ENCODE measurements around the gene TRIM56.
"Not testable (repeated sequence)": the region's sequence is repeated elsewhere in the genome, so short reads cannot be mapped to it uniquely, and the experiment has no call there.

The TRIM56 gene

DNA sequence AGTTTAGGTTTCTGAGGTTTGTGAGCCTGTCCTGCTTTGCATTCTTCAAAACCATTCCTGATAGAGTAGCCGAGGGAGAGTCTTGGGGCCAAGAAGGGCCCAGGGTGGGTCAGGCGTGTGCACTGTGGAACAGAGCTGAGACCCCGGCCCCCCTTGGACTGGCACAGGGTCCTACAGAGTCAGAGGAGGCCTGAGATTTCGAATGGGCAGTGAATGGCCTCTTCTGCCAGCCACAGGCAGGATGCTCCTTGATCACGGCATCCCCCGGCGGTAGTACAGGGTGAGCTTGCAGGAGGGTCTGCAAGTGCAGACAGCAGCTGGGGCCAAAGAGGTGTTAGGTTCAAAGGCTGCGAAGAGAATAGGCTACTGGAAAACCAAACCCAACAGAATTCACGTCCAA is 4.6 kb downstream of the TRIM56 start:
- in situ Hi-C loops (cut with MboI; ENCODE audit: low sequenced_read_pairs): no loop called here

DNA sequence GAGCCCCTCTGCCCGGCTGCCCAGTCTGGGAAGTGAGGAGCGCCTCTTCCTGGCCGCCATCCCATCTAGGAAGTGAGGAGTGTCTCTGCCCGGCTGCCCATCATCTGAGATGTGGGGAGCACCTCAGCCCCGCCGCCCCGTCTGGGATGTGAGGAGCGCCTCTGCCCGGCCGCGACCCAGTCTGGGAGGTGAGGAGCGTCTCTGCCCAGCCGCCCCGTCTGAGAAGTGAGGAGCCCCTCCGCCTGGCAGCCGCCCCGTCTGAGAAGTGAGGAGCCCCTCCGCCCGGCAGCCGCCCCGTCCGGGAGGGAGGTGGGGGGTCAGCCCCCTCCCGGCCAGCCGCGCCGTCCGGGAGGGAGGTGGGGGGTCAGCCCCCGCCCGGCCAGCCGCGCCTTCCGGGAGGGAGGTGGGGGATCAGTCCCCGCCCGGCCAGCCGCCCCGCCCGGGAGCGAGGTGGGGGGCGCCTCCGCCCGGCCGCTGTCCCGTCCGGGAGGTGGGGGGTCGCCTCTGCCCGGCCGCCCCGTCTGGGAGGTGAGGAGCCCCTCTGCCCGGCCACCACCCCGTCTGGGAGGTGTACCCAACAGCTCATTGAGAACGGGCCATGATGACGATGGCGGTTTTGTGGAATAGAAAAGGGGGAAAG is 7.1 kb downstream of the TRIM56 start:
- in situ Hi-C loops (cut with MboI; ENCODE audit: low sequenced_read_pairs): not testable (repeated sequence)

DNA sequence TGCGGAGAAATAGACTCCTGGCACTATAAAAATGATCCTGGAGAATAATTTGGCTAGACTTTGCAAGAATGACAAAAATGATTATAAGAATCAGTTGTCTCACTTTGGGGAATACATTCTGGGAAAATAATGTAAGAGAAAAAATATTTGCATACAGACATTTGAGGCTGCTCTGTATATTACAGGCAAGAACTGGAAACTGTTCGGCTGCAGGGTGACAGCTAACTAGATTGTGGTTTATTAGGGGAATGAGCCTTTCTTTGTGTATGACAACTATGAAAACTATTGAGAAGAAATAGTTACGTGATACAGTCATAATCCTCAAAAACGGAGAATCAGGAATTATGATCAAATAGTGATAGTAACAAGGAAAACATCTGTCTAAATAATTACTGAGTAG is 8.6 kb downstream of the TRIM56 start:
- in situ Hi-C loops (cut with MboI; ENCODE audit: low sequenced_read_pairs): no loop called here

DNA sequence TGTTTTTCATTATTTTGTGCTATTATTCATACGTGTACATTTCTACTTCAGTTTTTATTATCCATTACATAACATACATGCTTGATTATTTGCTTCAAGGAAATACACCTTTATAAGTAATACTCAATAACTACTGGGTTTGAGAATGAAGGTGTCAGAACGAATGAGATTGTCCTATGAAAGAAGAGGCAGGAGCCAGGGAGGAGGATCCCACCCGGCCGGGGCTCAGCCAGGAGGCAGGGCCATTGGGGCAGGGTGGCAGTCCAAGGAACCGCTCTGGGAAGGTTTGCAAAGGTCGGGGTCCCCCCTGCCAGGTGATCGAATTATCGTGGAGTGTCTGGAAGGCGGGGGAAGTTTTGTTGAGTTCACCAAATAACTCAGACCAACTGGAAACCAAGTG is 9.1 kb downstream of the TRIM56 start:
- in situ Hi-C loops (cut with MboI; ENCODE audit: low sequenced_read_pairs): no loop called here

DNA sequence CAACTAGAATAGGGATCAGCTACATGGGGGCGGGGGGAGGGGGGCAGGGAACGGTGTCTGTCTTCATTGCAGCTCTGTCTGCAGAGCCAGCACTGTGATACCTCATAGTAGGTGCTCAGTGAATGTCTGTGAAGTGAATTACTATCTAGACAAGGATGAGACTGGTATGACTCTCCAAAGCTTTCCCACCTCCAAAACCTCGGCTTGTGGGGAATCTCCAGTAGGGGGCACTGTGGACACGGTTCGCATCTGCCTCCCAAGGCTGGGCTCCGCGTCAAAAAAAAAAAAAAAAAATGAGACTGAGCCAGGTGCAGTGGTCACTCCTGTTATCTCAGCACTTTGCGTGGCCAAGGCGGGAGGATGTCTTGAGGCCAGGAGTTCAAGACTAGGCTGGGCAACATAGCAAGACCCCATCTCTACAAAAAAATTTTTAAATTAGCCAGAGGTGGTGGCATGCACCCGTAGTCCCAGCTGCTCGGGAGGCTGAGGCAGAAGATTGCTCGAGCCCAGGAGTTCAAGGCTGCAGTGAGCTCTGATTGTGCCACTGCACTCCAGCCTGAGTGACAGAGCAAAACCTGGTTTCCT is 9.6 kb downstream of the TRIM56 start:
- in situ Hi-C loops (cut with MboI; ENCODE audit: low sequenced_read_pairs): no loop called here

DNA sequence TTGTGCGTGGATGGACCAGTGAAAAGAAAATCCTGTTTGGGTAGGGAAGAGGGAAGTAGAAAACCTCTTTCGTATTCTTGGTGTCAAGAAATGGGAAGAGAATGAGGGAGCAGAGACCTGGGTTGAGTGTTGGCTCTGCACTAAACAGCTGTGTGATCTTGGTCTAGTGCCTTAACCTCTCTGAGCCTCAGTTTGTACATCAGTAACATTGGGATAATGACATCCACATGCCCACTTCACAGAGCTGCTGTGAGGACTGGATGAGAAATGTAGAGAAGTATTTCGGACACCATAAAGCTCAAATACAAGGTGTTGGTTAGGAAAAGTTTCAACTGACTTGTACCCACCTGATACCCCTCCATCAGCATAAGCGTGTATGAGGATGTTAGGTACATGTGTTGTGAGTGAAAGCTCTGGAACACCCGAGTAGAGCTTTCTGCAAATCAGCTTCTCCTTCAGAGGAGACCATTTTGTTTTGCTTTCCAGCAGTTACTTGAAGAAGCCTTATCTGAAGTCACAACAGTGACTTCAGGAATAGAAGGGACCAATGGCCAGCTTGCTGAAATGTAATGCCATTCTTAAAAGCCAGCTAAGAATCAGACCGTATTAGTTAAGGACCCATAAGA is 11.2 kb downstream of the TRIM56 start:
- in situ Hi-C loops (cut with MboI; ENCODE audit: low sequenced_read_pairs): no loop called here

DNA sequence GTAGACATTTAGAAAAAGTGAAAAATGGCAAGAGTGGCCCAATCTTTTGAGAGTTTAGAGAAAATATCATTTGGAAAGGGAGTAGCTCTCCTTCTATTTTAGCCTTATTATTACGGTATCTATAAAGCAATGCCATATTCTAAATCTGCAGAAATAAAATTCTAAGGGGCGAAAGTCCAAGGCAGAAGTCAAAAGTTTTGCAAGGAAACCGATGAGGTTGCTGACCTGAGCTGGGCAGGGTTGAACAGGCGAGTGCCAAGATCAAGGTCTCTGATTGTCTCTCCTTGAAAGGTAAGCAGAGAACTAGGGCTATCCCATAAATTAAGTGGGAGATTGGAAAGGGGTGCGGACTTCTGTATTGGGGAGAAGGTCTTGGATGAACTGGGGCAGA is 11.7 kb downstream of the TRIM56 start:
- in situ Hi-C loops (cut with MboI; ENCODE audit: low sequenced_read_pairs): no loop called here

DNA sequence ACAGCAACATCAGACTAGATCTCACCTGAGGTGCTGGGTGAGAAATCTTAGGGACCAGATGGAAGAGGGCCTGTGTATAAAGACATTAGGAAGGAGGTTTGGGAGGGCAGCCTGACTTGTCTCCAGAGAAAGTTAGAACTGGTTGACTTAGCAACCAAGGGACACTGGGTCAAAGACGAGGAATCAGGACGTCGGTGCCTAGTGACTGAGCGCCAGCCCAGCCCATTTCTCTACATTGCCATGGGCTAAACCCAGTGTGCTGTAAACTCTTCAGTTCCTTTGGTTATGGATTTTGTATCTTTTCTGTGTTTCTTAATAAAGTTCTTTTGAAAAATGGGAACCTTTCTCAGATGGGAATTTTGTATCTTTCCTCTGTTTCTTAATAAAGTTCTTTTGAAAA is 12.3 kb downstream of the TRIM56 start:
- in situ Hi-C loops (cut with MboI; ENCODE audit: low sequenced_read_pairs): no loop called here

DNA sequence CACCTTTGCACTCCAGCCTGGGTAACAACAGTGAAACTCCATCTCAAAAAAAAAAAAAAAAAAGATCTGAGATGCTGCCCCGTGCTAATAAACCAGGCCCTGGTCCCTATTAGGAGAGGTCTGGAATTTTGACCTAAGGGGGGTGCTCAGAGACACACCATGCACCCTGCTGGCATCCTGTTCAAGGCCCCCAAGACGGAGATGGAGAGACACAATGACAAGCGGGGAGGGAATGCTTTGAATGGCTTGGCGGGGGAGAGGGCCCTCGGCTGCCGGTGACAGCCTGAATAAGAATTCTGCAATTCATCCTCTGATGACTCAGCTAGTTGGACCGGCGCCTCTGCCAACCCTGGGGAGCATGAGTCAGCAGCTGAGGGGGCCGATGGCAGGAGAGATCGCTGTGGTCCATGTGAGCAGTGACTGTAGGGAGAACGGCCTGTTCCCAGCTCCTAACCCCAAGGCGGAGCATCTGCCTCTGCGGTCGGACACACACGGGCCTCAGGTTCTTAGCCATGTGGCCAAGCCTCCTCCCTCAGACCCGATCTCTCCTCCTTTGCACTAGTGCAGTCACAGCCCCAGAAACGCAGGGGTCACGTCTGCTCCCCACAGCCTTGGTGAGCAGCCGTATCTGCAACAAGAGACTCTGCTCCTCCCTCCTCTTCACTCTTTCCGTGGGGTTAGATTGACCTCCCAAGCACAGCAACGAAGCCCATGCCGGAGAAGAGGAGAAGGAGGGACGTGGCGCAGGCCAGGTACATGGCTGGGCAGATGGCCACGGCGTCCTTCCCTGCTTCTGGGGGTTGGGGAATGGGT is 14.9 kb downstream of the TRIM56 start:
- in situ Hi-C loops (cut with MboI; ENCODE audit: low sequenced_read_pairs): no loop called here

DNA sequence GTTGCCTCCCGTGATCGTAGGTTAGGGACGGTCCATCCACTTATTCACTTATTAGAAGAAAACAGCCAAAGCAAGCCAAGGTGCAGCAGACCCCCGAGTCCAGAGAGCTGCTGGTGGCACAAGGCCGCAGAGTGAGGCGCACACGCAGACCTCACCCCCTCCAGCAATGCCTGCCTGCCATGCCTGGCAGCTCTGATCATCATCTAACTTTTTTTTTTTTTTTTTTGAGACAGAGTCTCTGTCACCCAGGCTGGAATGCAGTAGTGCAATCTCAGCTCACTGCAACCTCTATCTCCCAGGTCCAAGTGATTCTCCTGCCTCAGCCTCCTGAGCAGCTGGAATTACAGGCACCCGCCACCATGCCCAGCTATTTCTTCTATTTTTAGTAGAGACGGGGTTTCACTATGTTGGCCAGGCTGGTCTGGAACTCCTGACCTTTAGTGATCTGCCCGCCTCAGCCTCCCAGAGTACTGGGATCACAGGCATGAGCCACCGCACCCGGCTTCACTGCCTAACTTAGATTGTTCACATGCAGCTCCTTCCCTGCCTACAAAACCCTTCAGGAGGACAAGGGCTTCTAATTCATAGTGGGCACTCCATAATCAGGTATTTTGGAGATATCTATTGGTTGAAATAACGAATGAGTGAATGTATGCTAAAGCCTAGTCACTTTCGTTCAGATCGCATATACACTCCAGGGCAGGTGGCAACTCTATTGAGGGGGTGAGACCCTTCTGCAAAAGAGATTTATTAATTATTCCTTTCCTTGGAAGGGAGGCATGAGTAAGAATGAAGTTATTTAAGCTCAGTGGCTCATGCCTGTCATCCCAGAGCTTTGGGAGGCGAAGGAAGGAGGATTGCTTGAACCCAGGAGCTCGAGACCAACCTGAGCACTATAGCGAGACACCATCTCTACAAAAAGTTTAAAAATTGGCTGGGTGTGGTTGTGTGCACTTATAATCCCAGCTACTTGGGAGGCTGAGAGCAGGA is 15.9 kb downstream of the TRIM56 start:
- in situ Hi-C loops (cut with MboI; ENCODE audit: low sequenced_read_pairs): no loop called here

DNA sequence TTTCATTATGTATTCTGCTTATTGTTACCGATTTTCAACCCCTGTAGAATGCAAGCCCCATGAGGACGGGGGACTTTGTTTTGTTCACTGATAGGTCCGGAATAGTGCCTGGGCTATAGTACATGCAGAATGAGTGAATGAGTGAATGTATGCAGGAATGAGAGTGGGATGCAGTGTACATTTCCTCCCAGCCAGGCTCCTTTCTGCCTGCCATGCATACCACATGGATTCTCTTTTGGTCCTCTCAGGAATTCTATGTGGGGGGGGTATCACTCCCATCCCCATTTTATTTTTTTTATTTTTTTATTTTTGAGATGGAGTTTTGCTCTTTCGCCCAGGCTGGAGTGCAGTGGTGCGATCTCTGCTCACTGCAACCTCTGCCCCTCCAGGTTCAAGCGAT is 16.7 kb downstream of the TRIM56 start:
- in situ Hi-C loops (cut with MboI; ENCODE audit: low sequenced_read_pairs): no loop called here

DNA sequence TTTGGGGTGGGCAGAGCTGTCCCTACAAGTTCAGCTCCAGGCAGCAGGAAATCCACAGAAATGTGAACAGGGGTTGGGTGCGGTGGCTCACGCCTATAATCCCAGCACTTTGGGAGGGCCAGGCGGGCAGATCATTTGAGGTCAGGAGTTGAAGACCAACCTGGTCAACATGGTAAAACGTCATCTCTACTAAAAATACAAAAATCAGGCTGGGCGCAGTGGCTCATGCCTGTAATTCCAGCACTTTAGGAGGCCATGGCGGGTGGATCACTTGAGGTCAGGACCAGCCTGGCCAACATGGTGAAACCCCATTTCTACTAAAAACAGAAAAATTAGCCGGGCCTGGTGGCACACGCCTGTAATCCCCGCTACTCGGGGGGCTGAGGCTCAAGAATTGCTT is 18.4 kb downstream of the TRIM56 start:
- in situ Hi-C loops (cut with MboI; ENCODE audit: low sequenced_read_pairs): not testable (repeated sequence)

DNA sequence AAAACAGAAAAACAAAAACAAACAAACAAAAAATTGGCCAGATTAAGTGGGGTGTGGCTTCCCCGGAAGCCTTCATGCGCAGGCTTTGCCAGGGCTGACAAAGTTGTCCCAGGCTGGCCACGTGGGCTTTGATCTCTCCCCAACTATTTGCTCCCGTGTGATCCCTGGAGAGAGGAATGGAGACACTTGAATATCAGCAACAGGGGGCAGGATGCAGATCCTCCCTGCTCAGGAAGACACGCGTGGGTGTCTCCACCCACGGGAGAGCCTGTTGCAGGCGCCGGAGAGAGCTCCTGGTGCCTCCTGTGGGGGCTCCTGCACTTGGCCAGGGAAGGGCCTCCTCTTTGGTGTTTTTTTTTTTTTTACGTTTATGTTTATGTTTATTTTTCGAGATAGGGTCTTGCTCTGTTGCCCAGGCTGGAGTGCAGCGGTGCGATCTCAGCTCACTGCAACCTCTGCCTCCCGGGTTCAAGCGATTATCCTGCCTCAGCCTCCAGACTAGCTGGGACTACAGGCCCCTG is 19.0 kb downstream of the TRIM56 start:
- in situ Hi-C loops (cut with MboI; ENCODE audit: low sequenced_read_pairs): no loop called here

DNA sequence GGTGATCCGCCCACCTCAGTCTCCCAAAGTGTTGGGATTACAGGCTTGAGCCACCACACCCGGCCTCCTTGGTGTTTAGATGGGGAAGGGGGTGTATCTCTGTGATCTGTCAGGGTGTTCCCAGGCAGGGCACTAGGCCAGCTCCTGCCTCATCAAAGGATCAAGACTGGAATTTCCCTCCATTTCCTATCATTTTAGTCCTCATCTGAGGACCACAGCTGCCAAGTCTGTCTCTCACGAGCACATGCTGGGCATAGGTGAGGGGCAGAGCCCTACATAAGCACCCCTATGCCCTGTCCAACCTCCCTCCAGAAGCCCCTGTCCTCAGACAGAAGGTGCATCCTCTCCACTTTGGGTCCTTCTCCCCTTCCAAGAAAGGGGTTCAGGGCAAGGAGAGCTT is 19.5 kb downstream of the TRIM56 start:
- in situ Hi-C loops (cut with MboI; ENCODE audit: low sequenced_read_pairs): no loop called here

DNA sequence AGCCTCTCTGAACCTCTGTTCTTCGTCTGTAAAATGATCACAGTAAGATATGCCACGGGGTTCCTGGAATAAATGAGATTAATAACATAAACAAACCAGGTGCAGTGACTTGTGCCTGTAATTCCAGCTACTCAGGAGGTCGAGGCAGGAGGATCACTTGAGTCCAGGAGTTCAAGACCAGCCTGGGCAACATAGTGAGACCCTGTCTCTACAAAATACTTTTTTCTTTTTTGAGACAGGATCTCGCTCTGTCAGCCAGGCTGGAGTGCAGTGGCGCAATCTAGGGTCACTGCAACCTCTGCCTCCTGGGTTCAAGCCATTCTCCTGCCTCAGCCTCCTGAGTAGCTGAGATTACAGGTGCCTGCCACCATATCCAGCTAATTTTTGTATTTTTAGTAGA is 20.0 kb downstream of the TRIM56 start:
- in situ Hi-C loops (cut with MboI; ENCODE audit: low sequenced_read_pairs): not testable (repeated sequence)

DNA sequence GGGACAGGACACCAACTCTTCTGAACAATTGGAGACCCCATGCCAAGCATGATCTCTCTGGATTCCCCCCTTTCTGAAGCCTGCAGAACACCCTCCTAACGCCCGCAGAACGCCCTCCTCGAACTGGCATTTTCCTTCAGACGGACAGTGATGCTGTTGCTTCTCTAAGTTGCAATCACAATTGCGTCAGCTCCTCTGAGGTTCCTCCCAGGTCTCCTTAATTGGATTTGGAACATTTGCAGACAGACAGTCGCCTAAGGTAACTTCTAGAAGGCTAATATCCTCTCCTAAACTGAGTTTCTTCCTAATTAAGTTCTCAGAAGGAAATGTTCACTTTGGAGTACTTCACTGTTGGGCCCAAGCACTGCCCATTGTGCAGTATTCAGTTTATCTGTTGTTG is 21.1 kb downstream of the TRIM56 start:
- in situ Hi-C loops (cut with MboI; ENCODE audit: low sequenced_read_pairs): no loop called here

DNA sequence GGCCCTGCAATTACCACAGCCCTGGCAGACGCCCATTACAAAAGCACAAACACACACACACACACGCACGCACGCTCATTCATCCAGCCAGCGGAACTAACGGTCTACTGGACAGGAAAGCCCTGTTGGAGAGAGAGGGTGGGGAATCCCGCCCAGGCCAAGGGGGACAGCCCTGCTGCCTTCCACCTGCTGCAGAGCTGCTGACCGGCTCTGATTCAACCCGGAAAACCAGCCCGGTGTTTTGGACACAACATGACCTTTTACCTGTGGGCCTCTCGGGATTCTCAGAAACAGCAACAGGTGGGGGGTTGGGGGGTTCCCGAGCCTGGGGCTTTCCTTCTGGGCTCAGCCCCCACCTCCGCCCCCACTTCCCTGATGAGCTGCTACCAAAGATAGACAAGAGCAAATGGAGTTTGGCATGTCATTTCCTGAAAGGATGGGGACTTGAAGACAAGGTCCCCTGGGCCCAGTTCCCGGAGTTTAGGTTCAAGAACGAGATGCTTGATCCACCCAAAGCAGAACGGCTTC is 23.1 kb downstream of the TRIM56 start:
- in situ Hi-C loops (cut with MboI; ENCODE audit: low sequenced_read_pairs): no loop called here

DNA sequence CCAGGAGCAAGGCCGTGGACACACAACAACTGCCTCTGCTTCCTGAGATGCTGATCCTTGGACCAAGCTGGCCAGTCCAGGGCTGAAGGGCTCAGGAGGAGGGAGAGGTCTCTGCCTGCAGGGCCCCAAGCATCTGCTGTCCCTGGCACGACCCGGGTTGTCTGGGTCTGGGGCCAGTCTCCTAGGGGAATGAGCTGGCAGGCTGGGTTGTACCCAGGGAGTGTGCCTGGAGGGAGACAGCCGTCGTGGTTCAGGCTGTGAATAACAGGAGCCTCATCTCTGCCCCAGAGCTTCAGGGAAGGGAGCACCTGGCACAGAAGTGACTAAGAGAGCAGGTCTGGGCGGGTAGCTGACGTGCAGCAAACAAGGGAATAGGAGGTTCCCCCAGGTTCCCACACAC is 23.7 kb downstream of the TRIM56 start:
- in situ Hi-C loops (cut with MboI; ENCODE audit: low sequenced_read_pairs): no loop called here

DNA sequence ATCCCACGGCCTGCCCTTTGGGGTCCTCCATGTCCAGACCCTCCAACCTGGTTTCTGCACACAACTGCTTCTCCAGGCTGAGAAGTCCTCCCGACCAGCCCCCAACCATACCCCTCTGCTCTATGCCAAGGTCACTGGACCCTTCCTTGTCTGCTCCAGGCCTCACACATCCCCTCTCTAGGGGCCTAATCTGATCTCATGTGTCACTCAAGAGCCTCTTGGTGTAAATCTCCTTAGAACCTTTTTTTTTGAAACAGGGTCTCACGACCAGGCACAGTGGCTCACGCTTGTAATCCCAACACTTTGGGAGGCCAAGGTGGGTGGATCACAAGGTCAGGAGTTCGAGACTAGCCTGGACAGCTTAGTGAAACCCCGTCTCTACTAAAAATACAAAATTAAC is 24.1 kb downstream of the TRIM56 start:
- in situ Hi-C loops (cut with MboI; ENCODE audit: low sequenced_read_pairs): no loop called here

DNA sequence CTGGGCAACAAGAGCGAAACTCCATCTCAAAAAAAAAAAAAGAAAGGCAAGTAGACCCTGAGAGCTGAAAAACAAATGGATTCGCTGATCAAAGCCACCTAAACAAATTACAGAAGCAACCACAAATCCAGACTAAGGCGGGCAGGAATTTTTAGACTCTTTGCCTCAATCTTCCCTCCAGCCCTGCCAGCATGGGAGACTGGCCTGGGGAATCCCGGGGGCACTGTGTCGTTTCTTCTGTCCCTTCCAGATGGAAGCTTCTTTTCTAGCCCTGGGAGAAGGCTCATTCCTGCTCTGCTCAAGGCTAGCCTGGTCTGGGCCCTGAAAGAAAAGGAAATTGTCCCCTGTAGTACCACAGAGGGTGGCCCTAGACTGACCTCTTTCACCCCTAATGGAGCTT is 26.0 kb downstream of the TRIM56 start:
- in situ Hi-C loops (cut with MboI; ENCODE audit: low sequenced_read_pairs): no loop called here

Measured in HL-60/S4 treated with retinoic acid at 250 ng/mL for 4 days and 3 days (cell line).